Liver (tissue), 9 donors: ENCODE data around the gene FARP1. TPM values are rescaled to one million over a fixed set of nuclear protein-coding genes. Genes with fewer than 3 reads are reported as not detected.
A peak's percentile ranks its signal among the peaks of the same experiment; 100 is the strongest.

ENCODE experiments used
- DNase-seq: peaks from one replicate; pipeline ENCODE4 v3.0.0-alpha.2; 2017; ENCODE audit warnings: low spot score
- H3K27ac ChIP-seq, 2 donors: one replicate each; pipeline ENCODE4 v1.7.0; 2013; ENCODE audit warnings: inconsistent platforms in 2 of 2, low read length in 2 of 2, control low read depth in 1 of 2, low read depth in 1 of 2, mild to moderate bottlenecking in 1 of 2
- H3K27me3 ChIP-seq, 4 donors: one replicate each; pipeline versions ENCODE4 v1.6.1 to v1.7.0; 2013; ENCODE audit warnings: low read length in 3 of 4, inconsistent platforms in 1 of 4, mild to moderate bottlenecking in 1 of 4, moderate library complexity in 1 of 4; ENCODE audit not compliant: control insufficient read depth in 4 of 4, insufficient read depth in 4 of 4
- H3K36me3 ChIP-seq, 4 donors: one replicate each; pipeline versions ENCODE4 v1.6.1 to v1.7.0; 2013; ENCODE audit warnings: low read length in 3 of 4, mild to moderate bottlenecking in 3 of 4, low read depth in 1 of 4, moderate library complexity in 1 of 4; ENCODE audit not compliant: control insufficient read depth in 4 of 4, insufficient read depth in 3 of 4
- H3K4me1 ChIP-seq, 4 donors: one replicate each; pipeline versions ENCODE4 v1.6.1 to v1.7.0; 2013; ENCODE audit warnings: low read length in 3 of 4, mild to moderate bottlenecking in 3 of 4, moderate library complexity in 1 of 4; ENCODE audit not compliant: control insufficient read depth in 4 of 4, insufficient read depth in 4 of 4
- H3K4me3 ChIP-seq, 3 donors: one replicate each; pipeline versions ENCODE4 v1.6.1 to v1.7.0; 2013; ENCODE audit warnings: low read length in 3 of 3, control low read depth in 1 of 3, low read depth in 1 of 3, mild to moderate bottlenecking in 1 of 3
- H3K9ac ChIP-seq, 2 donors: one replicate each; pipeline ENCODE4 v1.7.0; 2013; ENCODE audit warnings: low read length in 2 of 2, mild to moderate bottlenecking in 2 of 2, moderate library complexity in 2 of 2, control low read depth in 1 of 2, low read depth in 1 of 2
- H3K9me3 ChIP-seq, 4 donors: one replicate each; pipeline versions ENCODE4 v1.6.1 to v1.7.0; 2013; ENCODE audit warnings: low read length in 3 of 4; ENCODE audit not compliant: control insufficient read depth in 4 of 4
- EGR1 ChIP-seq, 2 donors: IDR thresholded peaks; 2 replicates each; pipeline ENCODE4 v1.6.1; 2016 to 2018; ENCODE audit warnings: antibody characterized with exemption in 2 of 2, low read depth in 2 of 2
- FOXA1 ChIP-seq: IDR thresholded peaks from 2 replicates; pipeline ENCODE4 v1.6.1; 2016; ENCODE audit warnings: antibody characterized with exemption
- FOXA2 ChIP-seq: IDR thresholded peaks from 2 replicates; pipeline ENCODE4 v1.6.1; 2016; ENCODE audit warnings: antibody characterized with exemption
- GABPA ChIP-seq, 2 donors: IDR thresholded peaks in 1 of 2; conservative IDR thresholded peaks in 1 of 2; 2 replicates each; pipeline ENCODE4 v1.6.1; 2016; ENCODE audit warnings: antibody characterized with exemption in 2 of 2, mild to moderate bottlenecking in 1 of 2, moderate library complexity in 1 of 2
- HNF4A ChIP-seq, 2 donors: conservative IDR thresholded peaks; 2 replicates each; pipeline ENCODE4 v1.6.1; 2016; ENCODE audit warnings: antibody characterized with exemption in 2 of 2, mild to moderate bottlenecking in 2 of 2
- HNF4G ChIP-seq: IDR thresholded peaks from 2 replicates; pipeline ENCODE4 v1.6.1; 2016; ENCODE audit warnings: antibody characterized with exemption
- JUND ChIP-seq, 2 donors: IDR thresholded peaks; 2 replicates each; pipeline ENCODE4 v1.6.1; 2016; ENCODE audit warnings: antibody characterized with exemption in 2 of 2
- NR2F2 ChIP-seq: IDR thresholded peaks from 2 replicates; pipeline ENCODE4 v1.6.1; 2016; ENCODE audit warnings: antibody characterized with exemption
- RAD21 ChIP-seq, 2 donors: IDR thresholded peaks; 2 replicates each; pipeline ENCODE4 v1.6.1; 2016; ENCODE audit warnings: antibody characterized with exemption in 2 of 2, mild to moderate bottlenecking in 2 of 2
- RXRA ChIP-seq, 2 donors: IDR thresholded peaks; 2 replicates each; pipeline ENCODE4 v1.6.1; 2017 to 2018; ENCODE audit warnings: antibody characterized with exemption in 2 of 2, mild to moderate bottlenecking in 1 of 2
- SP1 ChIP-seq: IDR thresholded peaks from 2 replicates; pipeline ENCODE4 v1.6.1; 2018; ENCODE audit warnings: antibody characterized with exemption, mild to moderate bottlenecking
- TAF1 ChIP-seq: conservative IDR thresholded peaks from 2 replicates; pipeline ENCODE4 v1.6.1; 2016; ENCODE audit warnings: antibody characterized with exemption, mild to moderate bottlenecking
- YY1 ChIP-seq: IDR thresholded peaks from 2 replicates; pipeline ENCODE4 v1.6.1; 2016; ENCODE audit warnings: antibody characterized with exemption, mild to moderate bottlenecking
- WGBS: extraction: QIAGEN DNeasy Blood & Tissue Kit; methylation state at CpG from one replicate; pipeline ENCODE4 v1.1.7; 2013; 5-methylcytosine and 5-hydroxymethylcytosine counted together
- polyA plus RNA-seq, 2 donors: library from polyadenylated mRNA; stranded (reverse) in 1 of 2; unstranded in 1 of 2; fragments of 200-250 nt in 1 of 2; fragments of >200 nt in 1 of 2; fragmentation: Nextera tagmentation in 1 of 2; extraction: Ambion mirVana in 1 of 2; gene quantifications; one replicate each; pipeline versions ENCODE4 v1.2.1 to v1.2.3, GENCODE V29; 2013 to 2015
- total RNA-seq, 2 donors: library from RNA; depleted of rRNA; stranded (reverse); fragments of >200 nt; gene quantifications; one replicate each; pipeline ENCODE4 v1.2.3, GENCODE V29; 2014
- TF ChIP-seq, protein P1 (sequence below): fragments of 150-350 bp; IDR thresholded peaks from 2 replicates; pipeline ENCODE4 v1.5.1; 2017; ENCODE audit warnings: improper control_type of control experiment, low read depth, low read length; ENCODE audit not compliant: missing input control
- TF ChIP-seq, protein P2 (sequence below): IDR thresholded peaks from 2 replicates; pipeline ENCODE4 v1.6.1; 2016; ENCODE audit warnings: antibody characterized with exemption, mild to moderate bottlenecking
- TF ChIP-seq, protein P3 (sequence below): IDR thresholded peaks from 2 replicates; pipeline ENCODE4 v1.6.1; 2016; ENCODE audit warnings: antibody characterized with exemption
- donor health status: healthy.
- donor health status: healthy.
- donor health status: healthy.
- donor health status: healthy.
- donor health status: healthy.

The FARP1 gene
- total and polyA plus RNA-seq, 4 donors: 28.4 to 62.6 (median 39.8) TPM

DNA sequence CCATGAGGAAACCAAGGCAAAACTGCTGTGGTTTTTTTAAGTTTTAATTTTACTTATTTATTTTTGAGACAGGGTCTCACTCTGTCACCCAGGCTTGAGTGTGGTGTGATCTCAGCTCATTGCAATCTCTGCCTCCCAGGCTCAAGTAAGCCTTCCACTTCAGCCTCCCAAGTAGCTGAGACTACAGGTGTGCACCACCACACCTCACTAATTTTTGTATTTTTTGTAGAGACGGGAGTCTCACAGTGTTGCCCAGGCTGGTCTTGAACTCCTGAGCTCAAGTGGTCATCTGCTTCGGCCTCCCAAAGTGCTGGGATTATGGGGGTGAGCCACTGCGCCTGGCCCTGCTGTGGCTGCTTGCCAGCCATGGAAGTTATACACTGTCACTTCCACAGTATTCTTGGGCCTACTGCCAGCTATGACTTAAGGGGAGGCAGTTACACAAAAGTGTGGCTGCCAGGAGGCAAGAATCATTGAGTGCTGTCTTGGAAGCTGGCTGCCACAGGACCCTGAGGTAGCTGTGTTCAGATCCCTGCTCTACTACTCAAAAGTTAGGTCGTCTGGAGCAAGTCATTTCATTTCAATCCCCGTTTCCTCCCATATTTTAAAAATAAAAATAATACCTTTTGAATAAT lies 12.7 kb downstream of the FARP1 start:
- H3K27me3 ChIP-seq: no peaks in the 10 kb centered on the region
- no peaks in the 10 kb centered on the region for H3K9me3 ChIP-seq
- no peak overlapping the region for H3K27ac ChIP-seq
- peaks cover 3 to 23% (median 16%) of the 10 kb centered on the region in 4 donors for H3K4me1 ChIP-seq
- no peaks in the 10 kb centered on the region for H3K36me3 ChIP-seq
- no peak for TF ChIP-seq RXRA (IDR thresholded peaks at IDR 0.05)
- TF ChIP-seq YY1: no peak
- no peak for TF ChIP-seq SP1
- no peak for TF ChIP-seq FOXA2
- TF ChIP-seq HNF4A (conservative IDR thresholded peaks at IDR 0.05): no peak
- TF ChIP-seq, protein P1, sequence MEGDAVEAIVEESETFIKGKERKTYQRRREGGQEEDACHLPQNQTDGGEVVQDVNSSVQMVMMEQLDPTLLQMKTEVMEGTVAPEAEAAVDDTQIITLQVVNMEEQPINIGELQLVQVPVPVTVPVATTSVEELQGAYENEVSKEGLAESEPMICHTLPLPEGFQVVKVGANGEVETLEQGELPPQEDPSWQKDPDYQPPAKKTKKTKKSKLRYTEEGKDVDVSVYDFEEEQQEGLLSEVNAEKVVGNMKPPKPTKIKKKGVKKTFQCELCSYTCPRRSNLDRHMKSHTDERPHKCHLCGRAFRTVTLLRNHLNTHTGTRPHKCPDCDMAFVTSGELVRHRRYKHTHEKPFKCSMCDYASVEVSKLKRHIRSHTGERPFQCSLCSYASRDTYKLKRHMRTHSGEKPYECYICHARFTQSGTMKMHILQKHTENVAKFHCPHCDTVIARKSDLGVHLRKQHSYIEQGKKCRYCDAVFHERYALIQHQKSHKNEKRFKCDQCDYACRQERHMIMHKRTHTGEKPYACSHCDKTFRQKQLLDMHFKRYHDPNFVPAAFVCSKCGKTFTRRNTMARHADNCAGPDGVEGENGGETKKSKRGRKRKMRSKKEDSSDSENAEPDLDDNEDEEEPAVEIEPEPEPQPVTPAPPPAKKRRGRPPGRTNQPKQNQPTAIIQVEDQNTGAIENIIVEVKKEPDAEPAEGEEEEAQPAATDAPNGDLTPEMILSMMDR: no peak
- TF ChIP-seq RAD21 (IDR thresholded peaks at IDR 0.05): no peak
- no peak for TF ChIP-seq FOXA1
- no peak for TF ChIP-seq HNF4G
- WGBS: 81% methylated on average over 5 of the region's 5 CpGs
- H3K4me3 ChIP-seq: no peak overlapping the region
- no peak for DNase-seq
- H3K9ac ChIP-seq: no peak overlapping the region

DNA sequence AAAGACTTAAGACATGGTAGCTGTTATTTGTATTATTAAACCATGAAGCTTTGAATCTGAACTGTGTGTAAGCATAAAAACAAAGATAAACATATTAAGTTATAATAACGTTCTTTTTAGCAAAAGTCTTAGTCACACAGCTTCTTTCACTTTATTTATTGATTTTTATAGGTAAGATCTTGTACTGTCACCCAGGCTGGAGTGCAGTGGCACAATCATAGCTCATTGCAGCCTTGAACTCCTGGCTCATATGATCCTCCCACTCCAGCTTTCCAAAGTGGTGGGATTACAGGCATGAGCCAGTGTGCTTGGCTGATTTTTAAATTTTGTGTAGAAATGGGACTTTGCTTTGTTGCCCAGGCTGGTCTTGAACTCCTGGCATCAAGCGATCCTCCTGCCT lies 13.4 kb downstream of the FARP1 start:
- H3K36me3 ChIP-seq: no peaks in the 10 kb centered on the region
- H3K9ac ChIP-seq: no peak overlapping the region
- no peak for DNase-seq
- TF ChIP-seq, protein P2, sequence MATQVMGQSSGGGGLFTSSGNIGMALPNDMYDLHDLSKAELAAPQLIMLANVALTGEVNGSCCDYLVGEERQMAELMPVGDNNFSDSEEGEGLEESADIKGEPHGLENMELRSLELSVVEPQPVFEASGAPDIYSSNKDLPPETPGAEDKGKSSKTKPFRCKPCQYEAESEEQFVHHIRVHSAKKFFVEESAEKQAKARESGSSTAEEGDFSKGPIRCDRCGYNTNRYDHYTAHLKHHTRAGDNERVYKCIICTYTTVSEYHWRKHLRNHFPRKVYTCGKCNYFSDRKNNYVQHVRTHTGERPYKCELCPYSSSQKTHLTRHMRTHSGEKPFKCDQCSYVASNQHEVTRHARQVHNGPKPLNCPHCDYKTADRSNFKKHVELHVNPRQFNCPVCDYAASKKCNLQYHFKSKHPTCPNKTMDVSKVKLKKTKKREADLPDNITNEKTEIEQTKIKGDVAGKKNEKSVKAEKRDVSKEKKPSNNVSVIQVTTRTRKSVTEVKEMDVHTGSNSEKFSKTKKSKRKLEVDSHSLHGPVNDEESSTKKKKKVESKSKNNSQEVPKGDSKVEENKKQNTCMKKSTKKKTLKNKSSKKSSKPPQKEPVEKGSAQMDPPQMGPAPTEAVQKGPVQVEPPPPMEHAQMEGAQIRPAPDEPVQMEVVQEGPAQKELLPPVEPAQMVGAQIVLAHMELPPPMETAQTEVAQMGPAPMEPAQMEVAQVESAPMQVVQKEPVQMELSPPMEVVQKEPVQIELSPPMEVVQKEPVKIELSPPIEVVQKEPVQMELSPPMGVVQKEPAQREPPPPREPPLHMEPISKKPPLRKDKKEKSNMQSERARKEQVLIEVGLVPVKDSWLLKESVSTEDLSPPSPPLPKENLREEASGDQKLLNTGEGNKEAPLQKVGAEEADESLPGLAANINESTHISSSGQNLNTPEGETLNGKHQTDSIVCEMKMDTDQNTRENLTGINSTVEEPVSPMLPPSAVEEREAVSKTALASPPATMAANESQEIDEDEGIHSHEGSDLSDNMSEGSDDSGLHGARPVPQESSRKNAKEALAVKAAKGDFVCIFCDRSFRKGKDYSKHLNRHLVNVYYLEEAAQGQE: no peak
- peak in 1 of 2 donors; percentile 53 for TF ChIP-seq HNF4A (conservative IDR thresholded peaks at IDR 0.05)
- no peak for TF ChIP-seq TAF1
- TF ChIP-seq RXRA (IDR thresholded peaks at IDR 0.05): peak in 1 of 2 donors; percentile 14
- H3K4me3 ChIP-seq: no peak overlapping the region
- 55% methylated on average over 2 of the region's 2 CpGs for WGBS
- H3K4me1 ChIP-seq: peaks cover 4 to 23% (median 16%) of the 10 kb centered on the region in 4 donors
- H3K27ac ChIP-seq: no peak overlapping the region
- H3K9me3 ChIP-seq: no peaks in the 10 kb centered on the region
- no peaks in the 10 kb centered on the region for H3K27me3 ChIP-seq

DNA sequence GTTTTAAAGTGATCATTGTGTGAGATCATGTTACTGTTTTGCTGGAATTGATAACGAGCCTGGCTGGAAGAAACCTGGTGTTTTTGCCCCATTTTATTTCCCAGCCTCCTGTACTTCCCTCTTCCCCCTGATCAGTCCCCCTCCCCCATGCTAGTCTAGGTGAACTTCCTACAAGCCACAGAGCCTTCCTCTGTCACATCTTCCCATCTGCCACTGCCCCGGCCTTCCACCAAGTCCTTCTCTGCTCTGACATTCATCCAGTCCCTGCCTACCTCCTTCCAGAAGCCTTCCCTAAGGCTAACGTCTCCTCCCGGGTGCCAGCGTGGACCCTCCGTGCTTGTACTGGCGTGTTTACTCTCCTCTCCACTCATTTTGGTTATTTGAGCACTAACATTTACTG lies 14.3 kb downstream of the FARP1 start:
- peaks cover 5 to 26% (median 16%) of the 10 kb centered on the region in 4 donors for H3K4me1 ChIP-seq
- no peak overlapping the region for H3K4me3 ChIP-seq
- H3K9ac ChIP-seq: no peak overlapping the region
- WGBS: 64% methylated on average over 7 of the region's 7 CpGs
- no peaks in the 10 kb centered on the region for H3K36me3 ChIP-seq
- no peaks in the 10 kb centered on the region for H3K27me3 ChIP-seq
- DNase-seq: no peak
- H3K27ac ChIP-seq: peak overlapping the region in 1 of 2 donors; percentile 48
- H3K9me3 ChIP-seq: no peaks in the 10 kb centered on the region
- TF ChIP-seq, protein P2: no peak
- TF ChIP-seq FOXA2 (no peak), RXRA (IDR thresholded peaks at IDR 0.05) (no peak), HNF4A (conservative IDR thresholded peaks at IDR 0.05) (no peak), GABPA (IDR thresholded peaks at IDR 0.05 in 1 of 2, conservative IDR thresholded peaks at IDR 0.05 in 1 of 2) (no peak), EGR1 (IDR thresholded peaks at IDR 0.05; ENCODE audit: low read depth in 2 of 2) (no peak), JUND (IDR thresholded peaks at IDR 0.05) (no peak), YY1 (no peak), FOXA1 (no peak), NR2F2 (no peak)
- TF ChIP-seq, protein P3, sequence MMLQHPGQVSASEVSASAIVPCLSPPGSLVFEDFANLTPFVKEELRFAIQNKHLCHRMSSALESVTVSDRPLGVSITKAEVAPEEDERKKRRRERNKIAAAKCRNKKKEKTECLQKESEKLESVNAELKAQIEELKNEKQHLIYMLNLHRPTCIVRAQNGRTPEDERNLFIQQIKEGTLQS: no peak
